GM12878 (cell line): ENCODE measurements around the gene RASL12. TPM values are rescaled to one million over a fixed set of nuclear protein-coding genes. Genes with fewer than 3 reads are reported as not detected.

Experiments
- ATAC-seq: fragments of 200-7000 bp; cut with Tn5 transposase; 3 replicates; pipeline ENCODE4 v1.9.1; 2020; ENCODE audit warnings: mild to moderate bottlenecking, moderate library complexity
- BruUV-seq: library from RNA; stranded (reverse); fragments of 400-500 nt; replicated peaks from 2 replicates; lab custom pipeline; 2021; lab: Mats Ljungman, UMichigan
- CTCF ChIA-PET: fragments of 300-600 bp; sonication (Branson Sonifier 250); formaldehyde crosslinking; extraction: SDS; loops from one replicate; lab custom pipeline; 2021; ENCODE audit warnings: inconsistent platforms; lab: Yijun Ruan, JAX
- POLR2A ChIA-PET: fragments of 350-600 bp; formaldehyde crosslinking; extraction: SDS; loops from one replicate; lab custom pipeline; 2021; ENCODE audit warnings: inconsistent platforms; lab: Charles Lee
- RAD21 ChIA-PET: fragments of 300-600 bp; sonication (Branson Sonifier 250); formaldehyde crosslinking; loops from one replicate; lab custom pipeline; 2023; ENCODE audit warnings: antibody characterized with exemption; ENCODE audit not compliant: unreplicated experiment; lab: Charles Lee
- SMC1A ChIA-PET: fragments of 300-600 bp; sonication (Branson Sonifier 250); formaldehyde crosslinking; loops from one replicate; lab custom pipeline; 2023; ENCODE audit not compliant: unreplicated experiment, uncharacterized antibody; lab: Charles Lee
- DNase-seq: peaks from one replicate; pipeline ENCODE4 v3.0.0-alpha.2; 2011; ENCODE audit warnings: low read depth, low spot score
- FAIRE-seq: peaks from 3 replicates; lab custom pipeline; 2011; peaks lifted over from hg19 to GRCh38; lab: Jason Lieb, UNC
- H2AFZ ChIP-seq: 2 replicates; pipeline ENCODE4 v1.6.0; 2011; ENCODE audit warnings: low read depth, low read length, control low read depth; ENCODE audit not compliant: control insufficient read depth
- H3K27ac ChIP-seq: 2 replicates; pipeline ENCODE4 v1.5.1; 2011; ENCODE audit warnings: control low read depth; ENCODE audit not compliant: control insufficient read depth, insufficient read depth
- H3K27me3 ChIP-seq, 2 experiments: replicated peaks in 1 of 2; 2 replicates each; pipeline versions ENCODE4 v1.6.0 to v1.6.1; 2011; ENCODE audit warnings: low read length in 1 of 2; ENCODE audit not compliant: control insufficient read depth in 2 of 2, insufficient read depth in 2 of 2
- H3K36me3 ChIP-seq, 2 experiments: 2 replicates each; pipeline ENCODE4 v1.5.1; 2011; ENCODE audit warnings: low read length in 1 of 2; ENCODE audit not compliant: control insufficient read depth in 2 of 2, insufficient read depth in 2 of 2
- H3K4me1 ChIP-seq: 2 replicates; pipeline ENCODE4 v1.6.1; 2011; ENCODE audit warnings: mild to moderate bottlenecking, low read length, moderate library complexity, mixed read lengths; ENCODE audit not compliant: control insufficient read depth, insufficient read depth
- H3K4me2 ChIP-seq: 2 replicates; pipeline ENCODE4 v1.6.0; 2011; ENCODE audit warnings: control low read depth; ENCODE audit not compliant: control insufficient read depth, insufficient read depth
- H3K4me3 ChIP-seq: fragments of 200-600 bp; sonication (generic); 2 replicates; pipeline ENCODE4 v1.5.1; 2016
- H3K79me2 ChIP-seq: 2 replicates; pipeline ENCODE4 v1.6.0; 2011; ENCODE audit warnings: low read length; ENCODE audit not compliant: control insufficient read depth, insufficient read depth
- H3K9ac ChIP-seq: 2 replicates; pipeline ENCODE4 v1.8.0; 2011; ENCODE audit warnings: low read length, control low read depth, mixed read lengths; ENCODE audit not compliant: control insufficient read depth, insufficient read depth
- H3K9me3 ChIP-seq: replicated peaks from 3 replicates; pipeline ENCODE4 v1.5.1; 2011; ENCODE audit warnings: mild to moderate bottlenecking, low read length; ENCODE audit not compliant: control insufficient read depth, insufficient read depth
- H4K20me1 ChIP-seq: 2 replicates; pipeline ENCODE4 v1.6.0; 2011; ENCODE audit not compliant: control insufficient read depth, insufficient read depth
- BCL11A ChIP-seq: IDR thresholded peaks from 2 replicates; pipeline ENCODE4 v1.6.1; 2011; ENCODE audit warnings: low read depth, low read length
- CBX5 ChIP-seq: sonication (generic); IDR thresholded peaks from 2 replicates; pipeline ENCODE4 v1.6.1; 2016; ENCODE audit warnings: low read depth, moderate library complexity, mild to moderate bottlenecking, inconsistent platforms
- CREM ChIP-seq: IDR thresholded peaks from 2 replicates; pipeline ENCODE4 v1.6.1; 2014; ENCODE audit warnings: antibody characterized with exemption, low read depth
- ETV6 ChIP-seq, 2 experiments: fragments of 450-650 bp in 1 of 2; IDR thresholded peaks in 1 of 2; conservative IDR thresholded peaks in 1 of 2; 2 replicates each; pipeline ENCODE4 v1.6.1; 2014; ENCODE audit warnings: antibody characterized with exemption in 1 of 2, borderline replicate concordance in 1 of 2, low read depth in 1 of 2, mild to moderate bottlenecking in 1 of 2, moderate library complexity in 1 of 2
- MXI1 ChIP-seq: fragments of 150-350 bp; IDR thresholded peaks from 2 replicates; pipeline ENCODE4 v1.6.1; 2011; ENCODE audit warnings: low read depth, mild to moderate bottlenecking, inconsistent platforms, low read length, improper control_type of control experiment
- POLR2AphosphoS5 ChIP-seq: IDR thresholded peaks from 2 replicates; pipeline ENCODE4 v1.6.1; 2011; ENCODE audit warnings: mild to moderate bottlenecking, low read length, inconsistent platforms
- WRNIP1 ChIP-seq: IDR thresholded peaks from 2 replicates; pipeline ENCODE4 v1.6.1; 2011; ENCODE audit warnings: low read depth, low read length, improper control_type of control experiment, borderline replicate concordance
- ZSCAN29 ChIP-seq: fragments of 450-650 bp; IDR thresholded peaks from 2 replicates; pipeline ENCODE4 v1.6.1; 2017; ENCODE audit warnings: mild to moderate bottlenecking, moderate library complexity
- WGBS: methylation state at CpG from one replicate; pipeline ENCODE4 v1.1.6; 2016; ENCODE audit warnings: low lambda C conversion rate; ENCODE audit not compliant: insufficient replicate concordance, insufficient coverage; ENCODE audit errors: missing lambda C conversion rate; 5-methylcytosine and 5-hydroxymethylcytosine counted together
- in situ Hi-C: fragments of 300-500 bp; cut with MboI; formaldehyde crosslinking; loops from 9 replicates; pipeline ENCODE4 v1.14.3; 2018; ENCODE audit warnings: mixed read lengths
- intact Hi-C: fragments of 100-400 bp; cut with micrococcal nuclease; formaldehyde crosslinking; loops from one replicate; pipeline ENCODE4 v1.14.2; 2022; ENCODE audit not compliant: unreplicated experiment
- polyA plus RNA-seq, 11 experiments: library from polyadenylated mRNA; depleted of rRNA in 4 of 11; unstranded in 6 of 11; stranded (reverse) in 5 of 11; fragments of >200 nt; fragmentation: Nextera tagmentation in 4 of 11; fragmentation: Illumina TruSeq in 1 of 11; extraction: Ambion mirVana in 4 of 11; extraction: Trizol in 1 of 11; gene quantifications; 1 replicate in 1 of 11; 2 replicates in 10 of 11; pipeline versions ENCODE4 v1.2.1 to v1.2.3, GENCODE V29; 2011 to 2016; ENCODE audit warnings: inconsistent platforms in 2 of 11, missing spikeins in 2 of 11, low read depth in 1 of 11
- total RNA-seq, 4 experiments: library from RNA; depleted of rRNA in 3 of 4; stranded (reverse); fragments of >200 nt in 3 of 4; fragmentation: Illumina TruSeq in 1 of 4; extraction: Trizol in 1 of 4; gene quantifications; 2 replicates each; pipeline versions ENCODE4 v1.2.1 to v1.2.3, GENCODE V29; 2013 to 2021
- TF ChIP-seq, protein P1 (sequence below): fragments of 450-650 bp; IDR thresholded peaks from 2 replicates; pipeline ENCODE4 v1.6.1; 2017; ENCODE audit warnings: mild to moderate bottlenecking, moderate library complexity
- TF ChIP-seq, protein P2 (sequence below): fragments of 450-650 bp; IDR thresholded peaks from 2 replicates; pipeline ENCODE4 v1.6.1; 2017; ENCODE audit warnings: mild to moderate bottlenecking, moderate library complexity
- TF ChIP-seq, protein P3 (sequence below): IDR thresholded peaks from 2 replicates; pipeline ENCODE4 v1.6.1; 2011; ENCODE audit warnings: low read depth, mild to moderate bottlenecking, low read length, moderate library complexity, borderline replicate concordance; ENCODE audit errors: extremely low read depth

Gene RASL12
- total and polyA plus RNA-seq, 10 of the 15 experiments (the other 5 are each of a cell fraction or from before 2014, with no cell fraction given), result 0.06 to 0.10 TPM; not detected in 8

DNA sequence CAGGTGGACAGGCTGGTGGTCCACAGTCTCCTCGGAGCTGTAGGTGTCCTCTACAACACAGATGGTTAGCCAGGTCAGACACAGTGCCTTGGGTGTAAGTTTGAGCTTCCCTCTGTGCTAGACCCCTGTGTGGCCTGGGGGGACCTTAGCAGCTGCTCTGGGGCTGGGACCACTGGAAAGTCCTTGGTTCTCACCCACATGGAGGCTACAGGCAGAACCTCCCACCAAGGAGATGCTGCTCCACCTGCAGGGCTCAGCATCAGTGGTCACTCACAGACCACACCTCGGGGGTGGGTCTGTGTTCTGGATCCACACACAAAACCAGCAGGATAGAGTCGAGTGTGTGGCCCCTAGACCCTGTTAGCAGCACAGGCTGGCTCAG, 8.4 kb downstream of the RASL12 start (continued):
- TF ChIP-seq, protein P1, sequence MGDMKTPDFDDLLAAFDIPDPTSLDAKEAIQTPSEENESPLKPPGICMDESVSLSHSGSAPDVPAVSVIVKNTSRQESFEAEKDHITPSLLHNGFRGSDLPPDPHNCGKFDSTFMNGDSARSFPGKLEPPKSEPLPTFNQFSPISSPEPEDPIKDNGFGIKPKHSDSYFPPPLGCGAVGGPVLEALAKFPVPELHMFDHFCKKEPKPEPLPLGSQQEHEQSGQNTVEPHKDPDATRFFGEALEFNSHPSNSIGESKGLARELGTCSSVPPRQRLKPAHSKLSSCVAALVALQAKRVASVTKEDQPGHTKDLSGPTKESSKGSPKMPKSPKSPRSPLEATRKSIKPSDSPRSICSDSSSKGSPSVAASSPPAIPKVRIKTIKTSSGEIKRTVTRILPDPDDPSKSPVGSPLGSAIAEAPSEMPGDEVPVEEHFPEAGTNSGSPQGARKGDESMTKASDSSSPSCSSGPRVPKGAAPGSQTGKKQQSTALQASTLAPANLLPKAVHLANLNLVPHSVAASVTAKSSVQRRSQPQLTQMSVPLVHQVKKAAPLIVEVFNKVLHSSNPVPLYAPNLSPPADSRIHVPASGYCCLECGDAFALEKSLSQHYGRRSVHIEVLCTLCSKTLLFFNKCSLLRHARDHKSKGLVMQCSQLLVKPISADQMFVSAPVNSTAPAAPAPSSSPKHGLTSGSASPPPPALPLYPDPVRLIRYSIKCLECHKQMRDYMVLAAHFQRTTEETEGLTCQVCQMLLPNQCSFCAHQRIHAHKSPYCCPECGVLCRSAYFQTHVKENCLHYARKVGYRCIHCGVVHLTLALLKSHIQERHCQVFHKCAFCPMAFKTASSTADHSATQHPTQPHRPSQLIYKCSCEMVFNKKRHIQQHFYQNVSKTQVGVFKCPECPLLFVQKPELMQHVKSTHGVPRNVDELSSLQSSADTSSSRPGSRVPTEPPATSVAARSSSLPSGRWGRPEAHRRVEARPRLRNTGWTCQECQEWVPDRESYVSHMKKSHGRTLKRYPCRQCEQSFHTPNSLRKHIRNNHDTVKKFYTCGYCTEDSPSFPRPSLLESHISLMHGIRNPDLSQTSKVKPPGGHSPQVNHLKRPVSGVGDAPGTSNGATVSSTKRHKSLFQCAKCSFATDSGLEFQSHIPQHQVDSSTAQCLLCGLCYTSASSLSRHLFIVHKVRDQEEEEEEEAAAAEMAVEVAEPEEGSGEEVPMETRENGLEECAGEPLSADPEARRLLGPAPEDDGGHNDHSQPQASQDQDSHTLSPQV, result no peak

DNA sequence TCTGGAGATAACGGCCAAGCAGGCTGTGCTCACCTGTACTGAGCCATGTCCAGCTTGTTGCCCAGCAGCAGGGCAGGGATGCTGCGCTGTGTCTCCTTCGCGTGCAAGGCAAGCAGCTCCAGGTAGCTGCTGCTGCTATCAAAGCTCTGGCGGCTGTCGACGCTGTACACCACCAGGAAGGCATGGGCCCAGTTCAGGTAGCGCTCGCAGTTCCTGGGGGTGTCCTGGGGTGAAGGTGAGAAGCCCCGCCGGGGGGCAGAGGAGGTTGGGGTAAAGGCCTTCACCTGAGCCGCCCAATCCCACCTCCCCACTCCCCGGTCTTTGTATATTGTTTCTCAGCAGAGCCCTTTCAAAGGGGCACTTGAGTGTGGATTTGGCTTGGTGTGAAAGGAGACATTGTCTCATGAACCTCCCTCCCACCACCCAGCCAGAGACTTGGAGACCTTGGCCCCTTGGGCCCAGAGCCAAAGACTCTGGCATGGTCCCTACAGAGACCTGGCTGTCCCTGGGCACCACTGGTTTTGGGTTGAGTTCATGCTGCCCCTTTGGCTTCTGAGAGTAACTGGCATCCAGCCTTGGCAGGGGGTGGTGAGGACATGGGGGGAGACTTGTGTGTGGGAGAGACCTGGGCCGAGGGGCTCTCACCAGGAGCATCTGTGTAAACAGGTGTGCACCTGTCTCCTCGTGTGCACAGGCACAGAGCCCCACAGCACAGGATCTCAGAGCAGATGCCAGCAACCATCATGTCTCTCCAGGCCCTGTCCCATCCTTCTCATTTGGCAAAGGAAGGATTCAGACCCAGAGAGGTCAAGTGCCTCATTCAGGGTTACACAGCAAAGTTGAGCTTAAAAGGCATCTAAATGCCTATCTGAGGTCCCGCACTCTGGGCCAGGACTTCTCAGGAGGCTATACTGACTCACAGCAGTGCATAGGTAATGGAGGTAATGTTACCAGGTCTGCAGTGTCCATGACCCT, 9.1 kb downstream of the RASL12 start:
- no peaks in the 10 kb centered on the region for H3K36me3 ChIP-seq
- no peaks in the 10 kb centered on the region for H3K4me1 ChIP-seq
- ATAC-seq, result no peak
- no peak overlapping the region for H3K9ac ChIP-seq
- in situ Hi-C loops, result no loop called here
- WGBS, result 57% methylated on average over 16 of the region's 16 CpGs
- no peak overlapping the region for H2AFZ ChIP-seq
- no TSS peak for BruUV-seq
- H3K27me3 ChIP-seq, result no peaks in the 10 kb centered on the region
- no peaks in the 10 kb centered on the region for H3K79me2 ChIP-seq
- intact Hi-C loops, result no loop called here
- no peak overlapping the region for H3K4me3 ChIP-seq
- H3K9me3 ChIP-seq, result no peaks in the 10 kb centered on the region
- H3K4me2 ChIP-seq, result no peak overlapping the region
- CTCF ChIA-PET, result interaction anchor here (0.9 kb wide), 1 partner anchor 25 kb away, joined by 3 read pairs; no protein-coding TSS in a partner anchor
- RAD21 ChIA-PET, result no interaction called here
- DNase-seq, result no peak
- SMC1A ChIA-PET, result no interaction called here
- POLR2A ChIA-PET, result no interaction called here
- H3K27ac ChIP-seq, result no peak overlapping the region
- no peaks in the 10 kb centered on the region for H4K20me1 ChIP-seq
- FAIRE-seq, result no peak
- TF ChIP-seq MXI1, result no peak
- TF ChIP-seq, protein P2, sequence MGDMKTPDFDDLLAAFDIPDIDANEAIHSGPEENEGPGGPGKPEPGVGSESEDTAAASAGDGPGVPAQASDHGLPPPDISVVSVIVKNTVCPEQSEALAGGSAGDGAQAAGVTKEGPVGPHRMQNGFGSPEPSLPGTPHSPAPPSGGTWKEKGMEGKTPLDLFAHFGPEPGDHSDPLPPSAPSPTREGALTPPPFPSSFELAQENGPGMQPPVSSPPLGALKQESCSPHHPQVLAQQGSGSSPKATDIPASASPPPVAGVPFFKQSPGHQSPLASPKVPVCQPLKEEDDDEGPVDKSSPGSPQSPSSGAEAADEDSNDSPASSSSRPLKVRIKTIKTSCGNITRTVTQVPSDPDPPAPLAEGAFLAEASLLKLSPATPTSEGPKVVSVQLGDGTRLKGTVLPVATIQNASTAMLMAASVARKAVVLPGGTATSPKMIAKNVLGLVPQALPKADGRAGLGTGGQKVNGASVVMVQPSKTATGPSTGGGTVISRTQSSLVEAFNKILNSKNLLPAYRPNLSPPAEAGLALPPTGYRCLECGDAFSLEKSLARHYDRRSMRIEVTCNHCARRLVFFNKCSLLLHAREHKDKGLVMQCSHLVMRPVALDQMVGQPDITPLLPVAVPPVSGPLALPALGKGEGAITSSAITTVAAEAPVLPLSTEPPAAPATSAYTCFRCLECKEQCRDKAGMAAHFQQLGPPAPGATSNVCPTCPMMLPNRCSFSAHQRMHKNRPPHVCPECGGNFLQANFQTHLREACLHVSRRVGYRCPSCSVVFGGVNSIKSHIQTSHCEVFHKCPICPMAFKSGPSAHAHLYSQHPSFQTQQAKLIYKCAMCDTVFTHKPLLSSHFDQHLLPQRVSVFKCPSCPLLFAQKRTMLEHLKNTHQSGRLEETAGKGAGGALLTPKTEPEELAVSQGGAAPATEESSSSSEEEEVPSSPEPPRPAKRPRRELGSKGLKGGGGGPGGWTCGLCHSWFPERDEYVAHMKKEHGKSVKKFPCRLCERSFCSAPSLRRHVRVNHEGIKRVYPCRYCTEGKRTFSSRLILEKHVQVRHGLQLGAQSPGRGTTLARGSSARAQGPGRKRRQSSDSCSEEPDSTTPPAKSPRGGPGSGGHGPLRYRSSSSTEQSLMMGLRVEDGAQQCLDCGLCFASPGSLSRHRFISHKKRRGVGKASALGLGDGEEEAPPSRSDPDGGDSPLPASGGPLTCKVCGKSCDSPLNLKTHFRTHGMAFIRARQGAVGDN, result no peak
- no peak for TF ChIP-seq ETV6 (conservative IDR thresholded peaks at IDR 0.05 in 1 of 2, IDR thresholded peaks at IDR 0.05 in 1 of 2; ENCODE audit: borderline replicate concordance in 1 of 2, low read depth in 1 of 2)
- no peak for TF ChIP-seq CBX5
- TF ChIP-seq POLR2AphosphoS5, result no peak
- no peak for TF ChIP-seq BCL11A
- no peak for TF ChIP-seq WRNIP1
- TF ChIP-seq CREM, result no peak
- TF ChIP-seq, protein P3, sequence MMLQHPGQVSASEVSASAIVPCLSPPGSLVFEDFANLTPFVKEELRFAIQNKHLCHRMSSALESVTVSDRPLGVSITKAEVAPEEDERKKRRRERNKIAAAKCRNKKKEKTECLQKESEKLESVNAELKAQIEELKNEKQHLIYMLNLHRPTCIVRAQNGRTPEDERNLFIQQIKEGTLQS, result no peak
- no peak for TF ChIP-seq ZSCAN29
